ENCODE results near the gene MUC4.
"Not testable (repeated sequence)": the region's sequence is repeated elsewhere in the genome, so short reads cannot be mapped to it uniquely, and the experiment has no call there.

Gene MUC4

DNA sequence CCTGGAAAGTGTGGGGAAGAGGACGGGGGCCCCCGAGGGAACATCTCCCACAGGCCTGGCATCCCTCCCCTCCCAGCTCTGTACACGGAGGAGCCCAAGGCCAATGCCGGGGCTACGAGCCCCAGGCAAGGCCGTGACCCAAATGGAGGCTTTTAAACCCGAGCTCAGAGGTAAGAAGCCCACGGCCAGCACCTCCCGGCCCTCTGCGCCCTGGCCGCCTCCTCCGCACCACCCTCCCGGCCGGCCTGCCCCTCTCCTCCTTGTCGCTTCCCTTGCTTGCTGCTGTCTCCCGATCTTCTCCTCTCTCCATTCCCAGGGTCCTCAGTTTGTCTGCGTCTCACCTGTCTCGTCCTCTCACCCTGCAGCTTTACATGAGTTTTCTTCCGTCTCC is 1.3 kb downstream of the MUC4 start:
- DNase-seq (ENCODE audit: low spot score) = no peak

GRCh38 chr3:195809796-195810454 is 1.8 kb downstream of the MUC4 start:
- no peak for DNase-seq (ENCODE audit: low spot score)

DNA sequence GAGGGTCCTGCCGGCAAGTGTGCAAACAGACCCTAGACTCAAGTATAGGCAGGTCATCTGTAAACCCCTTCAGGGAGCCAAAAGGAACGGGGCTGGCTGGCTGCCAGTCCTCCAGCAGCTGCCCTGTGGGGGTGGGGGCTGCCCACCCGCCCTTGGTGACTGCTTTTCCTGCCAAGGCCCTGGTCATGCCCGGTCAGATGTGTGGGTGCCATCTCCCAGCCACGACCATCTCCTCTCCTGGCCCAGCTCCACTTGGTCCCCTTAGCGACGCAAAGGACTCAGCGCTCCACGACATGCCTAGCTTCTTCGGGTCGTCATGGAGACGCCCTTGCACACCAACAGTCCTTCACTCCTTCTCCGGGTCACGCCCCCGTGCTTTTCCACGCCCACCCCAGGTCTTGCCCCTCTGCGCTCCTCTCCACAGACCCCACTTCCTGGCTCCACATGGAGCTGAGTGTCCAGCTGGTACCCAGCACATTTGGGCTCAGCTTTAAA is 2.4 kb downstream of the MUC4 start:
- DNase-seq (ENCODE audit: low spot score) = no peak

DNA sequence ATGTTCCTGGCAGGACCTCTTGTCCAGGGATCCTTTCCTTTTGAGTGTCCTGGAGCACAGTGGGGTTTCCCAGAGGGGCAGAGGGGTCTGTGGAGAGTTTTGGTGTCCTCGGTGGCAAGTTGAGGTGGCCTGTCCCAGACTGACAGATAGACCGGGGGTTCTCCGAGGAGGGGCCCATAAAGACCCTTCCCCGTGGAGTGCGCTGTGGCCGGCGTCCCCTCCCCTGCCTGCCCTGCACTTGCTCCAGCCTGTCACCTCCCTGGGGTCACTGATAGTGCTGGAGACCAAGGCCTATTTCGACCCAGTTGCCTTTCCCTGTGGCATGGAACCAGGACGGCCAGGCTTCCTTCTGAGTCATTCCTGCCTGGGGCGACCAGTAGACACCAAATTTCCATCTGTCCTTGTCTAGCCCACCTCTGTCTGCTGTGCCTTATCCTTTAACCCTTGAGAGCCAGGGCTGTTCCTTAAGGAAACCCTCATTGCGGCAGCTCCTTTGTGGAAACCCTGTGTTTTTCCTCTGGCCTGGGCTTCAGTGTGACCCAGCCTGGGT is 2.9 kb downstream of the MUC4 start:
- DNase-seq (ENCODE audit: low spot score) = no peak

DNA sequence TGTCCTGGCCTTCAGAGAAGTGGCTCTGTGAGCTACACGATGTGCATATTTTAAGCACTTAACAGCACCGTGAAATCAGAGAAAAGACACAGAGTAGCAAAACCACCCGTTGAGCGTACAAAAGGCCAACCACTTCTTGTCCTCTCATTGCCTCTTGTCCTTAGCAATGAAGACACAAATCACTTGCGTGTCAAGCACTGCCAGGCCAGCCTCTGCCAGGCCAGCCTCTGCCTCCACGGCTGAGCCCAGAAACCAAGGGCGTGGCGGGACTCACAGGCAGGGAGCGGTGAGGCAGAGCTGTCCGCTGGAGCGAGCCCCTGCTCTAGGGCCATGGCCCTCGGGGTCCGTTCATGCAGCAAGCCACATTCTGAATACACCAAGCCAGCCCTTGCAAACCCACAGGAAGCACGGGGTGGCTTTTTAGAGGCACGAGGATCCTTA is 4.0 kb downstream of the MUC4 start:
- DNase-seq (ENCODE audit: low spot score) = no peak

GRCh38 chr3:195806916-195807231 is 4.9 kb downstream of the MUC4 start:
- DNase-seq (ENCODE audit: low spot score) = no peak

- no peak for DNase-seq (ENCODE audit: low spot score)
These were observed 5.4 kb downstream of the MUC4 start for GRCh38 chr3:195806211-195806915.

DNA sequence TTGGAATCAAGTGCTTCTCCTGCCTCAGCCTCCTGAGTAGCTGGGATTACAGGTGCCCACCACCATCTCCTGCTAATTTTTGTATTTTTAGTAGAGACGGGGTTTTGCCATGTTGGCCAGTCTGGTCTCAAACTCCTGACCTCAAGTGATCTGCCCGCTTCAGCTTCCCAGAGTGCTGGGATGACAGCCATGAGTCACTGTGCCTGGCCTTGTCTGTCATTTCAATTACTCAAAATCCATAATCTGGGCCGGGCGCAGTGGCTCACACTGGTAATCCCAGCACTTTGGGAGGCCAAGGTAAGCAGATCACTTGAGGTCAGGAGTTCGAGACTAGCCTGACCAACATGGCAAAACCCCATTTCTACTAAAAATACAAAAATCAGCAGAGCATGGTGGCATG is 6.1 kb downstream of the MUC4 start:
- not testable (repeated sequence) for DNase-seq (ENCODE audit: low spot score)

GRCh38 chr3:195805181-195805580 is 6.5 kb downstream of the MUC4 start:
- no peak for DNase-seq (ENCODE audit: low spot score)

- peak; percentile 83 for DNase-seq (ENCODE audit: low spot score)
These were observed 8.3 kb downstream of the MUC4 start for GRCh38 chr3:195803289-195803908.

DNA sequence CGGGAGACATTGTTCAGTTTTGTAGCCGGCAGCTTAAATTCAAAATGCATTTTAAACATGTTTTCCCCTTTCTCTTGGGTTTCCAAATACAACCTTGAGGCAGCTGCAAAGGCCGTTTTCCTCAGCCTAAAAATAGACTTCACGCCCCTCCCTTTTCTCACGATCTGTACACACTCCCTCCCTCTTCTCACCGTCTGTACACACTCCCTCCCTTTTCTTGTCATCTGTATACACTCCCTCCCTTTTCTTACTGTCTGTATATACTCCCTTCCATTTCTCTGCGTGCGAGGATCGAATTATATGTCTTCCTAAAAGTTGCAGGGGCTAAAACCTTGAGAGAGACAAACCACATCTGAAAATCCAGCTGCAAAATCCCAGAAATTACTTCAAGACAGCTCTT is 8.9 kb downstream of the MUC4 start:
- no peak for DNase-seq (ENCODE audit: low spot score)

GRCh38 chr3:195802261-195802701 is 9.4 kb downstream of the MUC4 start:
- DNase-seq (ENCODE audit: low spot score) = no peak

GRCh38 chr3:195801251-195802183 is 10.2 kb downstream of the MUC4 start:
- DNase-seq (ENCODE audit: low spot score) = no peak

GRCh38 chr3:195800240-195800639 is 11.5 kb downstream of the MUC4 start:
- DNase-seq (ENCODE audit: low spot score) = no peak

DNA sequence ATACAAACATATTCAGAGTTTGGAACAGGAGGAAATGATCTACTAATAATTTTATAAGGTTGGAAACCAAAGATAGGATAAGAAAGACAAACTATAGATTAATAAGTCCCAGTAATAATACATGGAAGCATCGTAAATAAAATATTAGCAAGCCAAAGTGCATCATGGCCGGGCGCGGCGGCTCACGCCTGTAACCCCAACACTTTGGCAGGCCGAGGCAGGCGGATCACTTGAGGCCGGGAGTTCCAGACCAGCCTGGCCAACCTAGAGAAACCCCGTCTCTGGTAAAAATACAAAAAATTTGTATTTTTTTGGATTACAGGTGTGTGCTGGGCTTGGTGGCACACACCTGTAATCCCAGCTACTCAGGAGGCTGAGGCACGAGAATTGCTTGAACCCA is 14.9 kb downstream of the MUC4 start:
- DNase-seq (ENCODE audit: low spot score) = no peak

- no peak for DNase-seq (ENCODE audit: low spot score)
These were observed 17.0 kb downstream of the MUC4 start for GRCh38 chr3:195794708-195795107.

DNA sequence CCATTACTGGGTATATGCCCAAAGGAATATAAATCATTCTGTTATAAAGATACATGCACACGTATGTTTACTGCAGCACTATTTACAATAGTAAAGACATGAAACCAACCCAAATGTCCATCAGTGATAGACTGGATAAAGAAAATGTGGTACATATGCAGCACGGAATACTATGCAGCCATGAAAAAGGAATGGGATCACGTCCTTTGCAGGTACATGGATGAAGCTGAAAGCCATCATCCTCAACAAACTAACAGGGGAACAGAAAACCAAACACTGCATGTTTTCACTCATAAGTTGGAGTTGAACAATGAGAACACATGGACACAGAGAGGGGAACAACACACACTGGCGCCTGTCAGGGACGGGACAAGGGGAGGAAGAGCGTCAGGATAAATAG is 19.1 kb downstream of the MUC4 start:
- not testable (repeated sequence) for DNase-seq (ENCODE audit: low spot score)

GRCh38 chr3:195790901-195791300 is 20.8 kb downstream of the MUC4 start:
- DNase-seq (ENCODE audit: low spot score) = no peak

DNA sequence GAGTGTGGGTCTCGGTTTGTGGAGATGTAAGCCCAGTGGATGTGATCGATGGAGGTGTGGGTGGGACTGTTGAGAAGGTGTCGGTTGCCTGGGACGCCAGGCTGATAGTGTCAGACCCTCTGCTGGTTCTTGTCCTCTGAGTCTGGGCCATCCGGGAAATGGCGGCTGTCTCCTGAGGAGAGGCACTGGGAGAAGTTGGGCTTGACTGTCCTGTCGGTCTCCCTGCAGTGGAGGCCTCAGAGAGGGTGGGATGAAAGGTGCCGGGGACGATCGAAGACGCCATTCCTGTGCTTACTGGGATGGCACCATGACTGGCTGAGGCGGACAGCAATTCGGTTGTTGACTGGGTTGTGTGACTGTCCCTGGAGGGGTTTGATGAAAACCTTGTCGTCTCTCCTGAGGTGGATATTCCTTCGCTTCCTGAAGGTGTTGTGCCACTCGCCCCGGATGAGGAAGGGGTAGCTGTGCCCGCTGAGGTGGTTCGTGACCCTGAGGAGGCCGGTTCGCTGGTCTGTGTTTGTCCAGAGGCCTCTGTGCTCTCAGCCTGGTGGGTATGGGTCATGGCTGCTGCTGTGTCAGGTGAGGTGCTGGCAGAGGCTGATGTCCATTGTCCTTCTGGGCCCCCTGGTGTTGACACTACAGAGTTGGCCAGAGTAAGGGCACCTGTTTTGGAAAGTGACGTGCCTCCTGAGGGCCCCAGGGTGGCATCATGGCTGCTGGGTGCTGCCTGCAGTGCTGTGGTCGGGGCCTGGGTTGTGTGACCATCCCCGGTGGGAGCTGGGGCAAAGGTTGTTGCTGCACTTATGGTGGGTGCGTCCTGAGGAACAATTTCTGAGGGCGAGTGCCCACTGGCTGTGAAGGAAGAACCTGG is 22.8 kb downstream of the MUC4 start:
- DNase-seq (ENCODE audit: low spot score) = no peak

- DNase-seq (ENCODE audit: low spot score) = not testable (repeated sequence)
These were observed 25.8 kb downstream of the MUC4 start for GRCh38 chr3:195785781-195786405.

Measured in AG08396 (cell line).